H9 (cell line): ENCODE measurements around the gene SLC17A7. TPM values are rescaled to one million over a fixed set of nuclear protein-coding genes. Genes with fewer than 3 reads are reported as not detected.
A peak's percentile ranks its signal among the peaks of the same experiment; 100 is the strongest.

Experiments
- DNase-seq: peaks from one replicate; pipeline ENCODE4 v3.0.0-alpha.2; 2017
- H2AFZ ChIP-seq: one replicate; pipeline ENCODE4 v1.6.1; 2013; ENCODE audit warnings: mild to moderate bottlenecking, low read length, control low read depth, moderate library complexity
- H2AK5ac ChIP-seq: 2 replicates; pipeline ENCODE4 v1.6.1; 2013; ENCODE audit warnings: low read length, control low read depth, mixed read lengths; ENCODE audit not compliant: insufficient read length
- H2BK120ac ChIP-seq: one replicate; pipeline ENCODE4 v1.6.1; 2013; ENCODE audit warnings: low read depth, mild to moderate bottlenecking, low read length, control low read depth, inconsistent platforms; ENCODE audit not compliant: poor library complexity, severe bottlenecking
- H2BK12ac ChIP-seq: 2 replicates; pipeline ENCODE4 v1.6.1; 2013; ENCODE audit warnings: low read length, control low read depth, mixed read lengths, low read depth; ENCODE audit not compliant: insufficient read length
- H2BK15ac ChIP-seq: 2 replicates; pipeline ENCODE4 v1.6.1; 2013; ENCODE audit warnings: low read depth, low read length, control low read depth
- H2BK20ac ChIP-seq: one replicate; pipeline ENCODE4 v1.6.1; 2013; ENCODE audit warnings: low read depth, mild to moderate bottlenecking, low read length, control low read depth, inconsistent platforms; ENCODE audit not compliant: poor library complexity, severe bottlenecking
- H2BK5ac ChIP-seq: 2 replicates; pipeline ENCODE4 v1.6.1; 2013; ENCODE audit warnings: low read length, control low read depth, mixed read lengths; ENCODE audit not compliant: insufficient read length
- H3K14ac ChIP-seq: 2 replicates; pipeline ENCODE4 v1.6.1; 2013; ENCODE audit warnings: low read length, control low read depth; ENCODE audit not compliant: insufficient read depth
- H3K18ac ChIP-seq: 2 replicates; pipeline ENCODE4 v1.6.1; 2013; ENCODE audit warnings: low read depth, mild to moderate bottlenecking, mixed read lengths, low read length, control low read depth; ENCODE audit not compliant: insufficient read length
- H3K23ac ChIP-seq: 2 replicates; pipeline ENCODE4 v1.6.1; 2013; ENCODE audit warnings: low read length, control low read depth, mixed read lengths, low read depth; ENCODE audit not compliant: insufficient read length
- H3K23me2 ChIP-seq: 2 replicates; pipeline ENCODE4 v1.6.1; 2013; ENCODE audit warnings: low read depth, mild to moderate bottlenecking, mixed read lengths, low read length, control low read depth; ENCODE audit not compliant: insufficient read length, poor library complexity, severe bottlenecking
- H3K27ac ChIP-seq: 2 replicates; pipeline ENCODE4 v1.5.1; 2013; ENCODE audit warnings: low read length, control low read depth, mixed read lengths, low read depth; ENCODE audit not compliant: insufficient read length
- H3K27me3 ChIP-seq: 2 replicates; pipeline ENCODE4 v1.6.1; 2013; ENCODE audit warnings: low read length, control low read depth, inconsistent platforms; ENCODE audit not compliant: insufficient read depth
- H3K4ac ChIP-seq: 2 replicates; pipeline ENCODE4 v1.6.1; 2013; ENCODE audit warnings: low read depth, mild to moderate bottlenecking, control low read depth, inconsistent platforms, low read length, moderate library complexity
- H3K4me1 ChIP-seq: 2 replicates; pipeline ENCODE4 v1.6.1; 2013; ENCODE audit warnings: low read length, control low read depth, inconsistent platforms; ENCODE audit not compliant: insufficient read depth
- H3K4me2 ChIP-seq: 2 replicates; pipeline ENCODE4 v1.6.1; 2013; ENCODE audit warnings: low read length, control low read depth, mixed read lengths; ENCODE audit not compliant: insufficient read length, insufficient read depth
- H3K56ac ChIP-seq: 2 replicates; pipeline ENCODE4 v1.6.1; 2013; ENCODE audit warnings: low read depth, mild to moderate bottlenecking, mixed read lengths, low read length, control low read depth; ENCODE audit not compliant: insufficient read length
- H3K79me1 ChIP-seq: 2 replicates; pipeline ENCODE4 v1.6.1; 2013; ENCODE audit warnings: low read depth, mild to moderate bottlenecking, moderate library complexity, low read length, control low read depth, inconsistent platforms; ENCODE audit not compliant: insufficient read depth, poor library complexity, severe bottlenecking
- H3K79me2 ChIP-seq: 2 replicates; pipeline ENCODE4 v1.6.1; 2013; ENCODE audit warnings: low read length, control low read depth, inconsistent platforms; ENCODE audit not compliant: insufficient read depth
- H3K9ac ChIP-seq: 2 replicates; pipeline ENCODE4 v1.6.1; 2013; ENCODE audit warnings: low read length, control low read depth, mixed read lengths; ENCODE audit not compliant: insufficient read length; ENCODE audit errors: extremely low read depth
- H3K9me3 ChIP-seq: one replicate; pipeline ENCODE4 v1.6.1; 2013; ENCODE audit warnings: low read depth, low read length, inconsistent platforms; ENCODE audit not compliant: control insufficient read depth
- H3T11ph ChIP-seq: one replicate; pipeline ENCODE4 v1.6.1; 2013; ENCODE audit warnings: mild to moderate bottlenecking, low read length, control low read depth, inconsistent platforms
- H4K20me1 ChIP-seq: one replicate; pipeline ENCODE4 v1.6.1; 2013; ENCODE audit not compliant: control insufficient read depth, insufficient read length, insufficient read depth
- H4K5ac ChIP-seq: 2 replicates; pipeline ENCODE4 v1.6.1; 2013; ENCODE audit warnings: low read depth, mild to moderate bottlenecking, mixed read lengths, low read length, control low read depth; ENCODE audit not compliant: insufficient read length
- H4K8ac ChIP-seq: replicated peaks from 2 replicates; pipeline ENCODE4 v1.6.1; 2013; ENCODE audit warnings: low read length, control low read depth, mixed read lengths, low read depth; ENCODE audit not compliant: insufficient read length
- H4K91ac ChIP-seq: 2 replicates; pipeline ENCODE4 v1.6.1; 2013; ENCODE audit warnings: low read depth, mild to moderate bottlenecking, moderate library complexity, mixed read lengths, low read length, control low read depth; ENCODE audit not compliant: insufficient read length
- H3K27ac Mint-ChIP-seq, 3 experiments: 2 replicates in 2 of 3; 3 replicates in 1 of 3; pipeline ENCODE4 v1.8.0; 2020 to 2021; ENCODE audit warnings: mixed read lengths in 3 of 3, mild to moderate bottlenecking in 1 of 3, moderate library complexity in 1 of 3
- H3K27me3 Mint-ChIP-seq: 2 replicates; pipeline ENCODE4 v1.8.0; 2021; ENCODE audit warnings: low read depth, mild to moderate bottlenecking, moderate library complexity, mixed read lengths
- H3K36me3 Mint-ChIP-seq, 3 experiments: 2 replicates in 2 of 3; 3 replicates in 1 of 3; pipeline ENCODE4 v1.8.0; 2020 to 2021; ENCODE audit warnings: low read depth in 3 of 3, mixed read lengths in 3 of 3; ENCODE audit not compliant: insufficient read depth in 1 of 3
- H3K4me1 Mint-ChIP-seq, 2 experiments: 2 replicates each; pipeline ENCODE4 v1.8.0; 2020; ENCODE audit warnings: mixed read lengths in 2 of 2
- H3K4me3 Mint-ChIP-seq, 2 experiments: 2 replicates in 1 of 2; 3 replicates in 1 of 2; pipeline ENCODE4 v1.8.0; 2020 to 2021; ENCODE audit warnings: mild to moderate bottlenecking in 2 of 2, mixed read lengths in 2 of 2, moderate library complexity in 1 of 2
- H3K9me3 Mint-ChIP-seq, 2 experiments: 2 replicates in 1 of 2; 3 replicates in 1 of 2; pipeline ENCODE4 v1.8.0; 2020; ENCODE audit warnings: mild to moderate bottlenecking in 2 of 2, mixed read lengths in 2 of 2, moderate library complexity in 1 of 2
- WGBS: extraction: QIAGEN DNeasy Blood & Tissue Kit; methylation state at CpG from one replicate; pipeline ENCODE4 v1.1.7; 2013; ENCODE audit warnings: missing lambda C conversion rate, low lambda C conversion rate, mixed read lengths; ENCODE audit not compliant: insufficient read length; ENCODE audit errors: extremely low coverage; 5-methylcytosine and 5-hydroxymethylcytosine counted together
- total RNA-seq: library from RNA; stranded (reverse); gene quantifications from 2 replicates; pipeline ENCODE4 v1.2.1, GENCODE V29; 2021
- TF ChIP-seq, protein P1 (sequence below): fragments of 200-600 bp; sonication (generic); conservative IDR thresholded peaks from 3 replicates; pipeline ENCODE4 v1.8.0; 2021; ENCODE audit warnings: antibody characterized with exemption, mild to moderate bottlenecking

Gene SLC17A7
- total RNA-seq, 1 experiment from 2014 or later, result 1.3 TPM

DNA sequence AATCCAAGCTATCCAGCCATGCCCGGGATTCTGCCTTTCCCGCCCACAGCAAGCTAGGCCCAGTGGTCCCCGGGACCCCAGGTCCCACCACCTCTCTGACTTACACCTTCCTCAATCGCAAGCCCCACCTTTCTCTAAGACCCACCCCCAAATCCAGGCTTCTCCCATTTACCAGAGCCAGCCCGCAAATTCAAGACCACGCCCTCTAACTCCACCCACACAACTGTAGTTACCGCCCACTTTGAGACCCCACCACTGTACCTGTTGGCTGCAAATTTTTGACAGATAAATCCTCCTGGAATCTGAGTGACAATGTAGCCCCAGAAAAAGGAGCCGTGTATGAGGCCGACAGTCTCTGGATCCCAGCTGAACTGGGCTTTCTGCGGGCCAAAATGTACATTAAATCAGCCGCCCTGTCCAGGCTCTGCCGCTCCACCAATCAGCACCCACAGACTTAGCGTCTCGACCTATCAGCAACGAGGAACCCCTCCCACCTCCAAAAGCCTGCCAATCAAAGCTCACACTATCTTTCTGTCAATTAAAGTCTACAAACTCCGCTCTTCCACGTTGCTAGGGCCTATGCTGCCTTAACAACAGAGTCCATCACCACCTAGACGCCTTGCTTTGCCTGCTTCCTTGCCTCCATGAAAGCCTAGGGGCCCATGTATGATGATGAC lies 6.3 kb downstream of the SLC17A7 start:
- peaks cover 28% of the 10 kb centered on the region; the same call in 1 of the 2 replicates for H3K27me3 ChIP-seq
- Mint-ChIP-seq H3K4me3 (peak overlapping the region in 1 of 2 experiments; percentile 63; a peak in 3 of 5 replicates), H3K36me3 (peaks cover 3 to 15% (median 6%) of the 10 kb centered on the region in 3 experiments), H3K4me1 (peaks cover 21 to 66% of the 10 kb centered on the region in 2 experiments), H3K9me3 (peaks cover 4 to 8% of the 10 kb centered on the region in 2 experiments; a peak in 3 of 5 replicates), H3K27me3 (peaks cover 86% of the 10 kb centered on the region), H3K27ac (peak overlapping the region in 1 of 3 experiments; percentile 69; a peak in 2 of 7 replicates)
- no peak overlapping the region for H2AK5ac ChIP-seq
- no peak overlapping the region for H2AFZ ChIP-seq
- H3K9me3 ChIP-seq, result no peaks in the 10 kb centered on the region
- no peak overlapping the region for H3K4me2 ChIP-seq
- H3K79me2 ChIP-seq, result no peaks in the 10 kb centered on the region
- DNase-seq, result no peak
- H3K14ac ChIP-seq, result no peak overlapping the region
- no peak overlapping the region for H3T11ph ChIP-seq
- no peak overlapping the region for H2BK5ac ChIP-seq
- H3K4me1 ChIP-seq, result no peaks in the 10 kb centered on the region
- WGBS, result no CpG with 5 or more reads among the region's 18 CpGs
- H2BK120ac ChIP-seq, result no peak overlapping the region
- no peak overlapping the region for H4K5ac ChIP-seq
- H3K23ac ChIP-seq, result no peak overlapping the region
- no peak overlapping the region for H4K91ac ChIP-seq
- no peak overlapping the region for H3K9ac ChIP-seq
- H4K20me1 ChIP-seq, result no peaks in the 10 kb centered on the region
- H3K27ac ChIP-seq, result no peak overlapping the region
- H2BK20ac ChIP-seq, result no peak overlapping the region
- H2BK12ac ChIP-seq, result no peak overlapping the region
- no peaks in the 10 kb centered on the region for H3K79me1 ChIP-seq
- TF ChIP-seq, protein P1, sequence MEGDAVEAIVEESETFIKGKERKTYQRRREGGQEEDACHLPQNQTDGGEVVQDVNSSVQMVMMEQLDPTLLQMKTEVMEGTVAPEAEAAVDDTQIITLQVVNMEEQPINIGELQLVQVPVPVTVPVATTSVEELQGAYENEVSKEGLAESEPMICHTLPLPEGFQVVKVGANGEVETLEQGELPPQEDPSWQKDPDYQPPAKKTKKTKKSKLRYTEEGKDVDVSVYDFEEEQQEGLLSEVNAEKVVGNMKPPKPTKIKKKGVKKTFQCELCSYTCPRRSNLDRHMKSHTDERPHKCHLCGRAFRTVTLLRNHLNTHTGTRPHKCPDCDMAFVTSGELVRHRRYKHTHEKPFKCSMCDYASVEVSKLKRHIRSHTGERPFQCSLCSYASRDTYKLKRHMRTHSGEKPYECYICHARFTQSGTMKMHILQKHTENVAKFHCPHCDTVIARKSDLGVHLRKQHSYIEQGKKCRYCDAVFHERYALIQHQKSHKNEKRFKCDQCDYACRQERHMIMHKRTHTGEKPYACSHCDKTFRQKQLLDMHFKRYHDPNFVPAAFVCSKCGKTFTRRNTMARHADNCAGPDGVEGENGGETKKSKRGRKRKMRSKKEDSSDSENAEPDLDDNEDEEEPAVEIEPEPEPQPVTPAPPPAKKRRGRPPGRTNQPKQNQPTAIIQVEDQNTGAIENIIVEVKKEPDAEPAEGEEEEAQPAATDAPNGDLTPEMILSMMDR, result no peak
- H4K8ac ChIP-seq, result no peak overlapping the region
- no peak overlapping the region for H3K56ac ChIP-seq
- no peak overlapping the region for H3K4ac ChIP-seq
- no peak overlapping the region for H3K18ac ChIP-seq
- H2BK15ac ChIP-seq, result no peak overlapping the region
- H3K23me2 ChIP-seq, result peaks cover 6% of the 10 kb centered on the region
